ENCODE results near the gene ANKRD29. TPM values are rescaled to one million over a fixed set of nuclear protein-coding genes. Genes with fewer than 3 reads are reported as not detected.
A peak's percentile ranks its signal among the peaks of the same experiment; 100 is the strongest.
"Not testable (repeated sequence)": the region's sequence is repeated elsewhere in the genome, so short reads cannot be mapped to it uniquely, and the experiment has no call there.

Gene ANKRD29
- total RNA-seq, 1 donor from 2014 or later = 6.1 TPM

- no peak for DNase-seq
These were observed 47.8 kb downstream of the ANKRD29 start for GRCh38 chr18:23614891-23615290.

GRCh38 chr18:23614413-23614812, 48.3 kb downstream of the ANKRD29 start:
- DNase-seq = no peak

GRCh38 chr18:23613091-23613475, 49.6 kb downstream of the ANKRD29 start:
- not testable (repeated sequence) for DNase-seq

GRCh38 chr18:23612434-23613090, 50.1 kb downstream of the ANKRD29 start:
- DNase-seq = no peak

GRCh38 chr18:23609390-23610023, 53.2 kb downstream of the ANKRD29 start:
- no peak for DNase-seq

GRCh38 chr18:23608211-23608610, 54.5 kb downstream of the ANKRD29 start:
- DNase-seq = no peak

- no peak for DNase-seq
These were observed 56.8 kb downstream of the ANKRD29 start for GRCh38 chr18:23605941-23606340.

GRCh38 chr18:23599809-23600208, 62.9 kb downstream of the ANKRD29 start:
- DNase-seq = no peak

GRCh38 chr18:23596183-23596582, 66.5 kb downstream of the ANKRD29 start:
- DNase-seq = no peak

GRCh38 chr18:23595591-23595990, 67.1 kb downstream of the ANKRD29 start:
- DNase-seq = no peak

GRCh38 chr18:23593720-23594119, 69.0 kb downstream of the ANKRD29 start:
- no peak for DNase-seq

GRCh38 chr18:23592911-23593310, 69.8 kb downstream of the ANKRD29 start:
- DNase-seq = no peak

- no peak for DNase-seq
These were observed 71.7 kb downstream of the ANKRD29 start for GRCh38 chr18:23591011-23591410.

- DNase-seq = no peak
These were observed 73.7 kb downstream of the ANKRD29 start for GRCh38 chr18:23588836-23589560.

GRCh38 chr18:23587220-23587642, 75.5 kb downstream of the ANKRD29 start:
- no peak for DNase-seq

GRCh38 chr18:23586249-23587196, 76.2 kb downstream of the ANKRD29 start, which contains the start of gene NPC1:
NPC1 (minus strand) TSS chr18:23586506; CDS start chr18:23586343, 163 bp downstream.
- DNase-seq = peak; percentile 82

- no peak for DNase-seq
These were observed 76.8 kb downstream of the ANKRD29 start for GRCh38 chr18:23585897-23586248.

GRCh38 chr18:23585007-23585871, 77.5 kb downstream of the ANKRD29 start:
- no peak for DNase-seq

GRCh38 chr18:23584019-23584983, 78.4 kb downstream of the ANKRD29 start:
- DNase-seq = no peak
